ENCODE results near the gene RNF13. TPM values are rescaled to one million over a fixed set of nuclear protein-coding genes. Genes with fewer than 3 reads are reported as not detected.

Gene RNF13, protein sequence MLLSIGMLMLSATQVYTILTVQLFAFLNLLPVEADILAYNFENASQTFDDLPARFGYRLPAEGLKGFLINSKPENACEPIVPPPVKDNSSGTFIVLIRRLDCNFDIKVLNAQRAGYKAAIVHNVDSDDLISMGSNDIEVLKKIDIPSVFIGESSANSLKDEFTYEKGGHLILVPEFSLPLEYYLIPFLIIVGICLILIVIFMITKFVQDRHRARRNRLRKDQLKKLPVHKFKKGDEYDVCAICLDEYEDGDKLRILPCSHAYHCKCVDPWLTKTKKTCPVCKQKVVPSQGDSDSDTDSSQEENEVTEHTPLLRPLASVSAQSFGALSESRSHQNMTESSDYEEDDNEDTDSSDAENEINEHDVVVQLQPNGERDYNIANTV
- total RNA-seq (2014; rRNA removed) = 24.2 and 25.4 TPM in 2 replicates
- polyA plus RNA-seq (2012) = 11.2 TPM

- DNase-seq (ENCODE audit: low read depth) = peak; percentile 93
These were observed at the start of gene RNF13 for GRCh38 chr3:149812606-149813366. RNF13 (plus strand) TSS chr3:149813215; CDS start chr3:149846027, 32,812 bp downstream.

DNA sequence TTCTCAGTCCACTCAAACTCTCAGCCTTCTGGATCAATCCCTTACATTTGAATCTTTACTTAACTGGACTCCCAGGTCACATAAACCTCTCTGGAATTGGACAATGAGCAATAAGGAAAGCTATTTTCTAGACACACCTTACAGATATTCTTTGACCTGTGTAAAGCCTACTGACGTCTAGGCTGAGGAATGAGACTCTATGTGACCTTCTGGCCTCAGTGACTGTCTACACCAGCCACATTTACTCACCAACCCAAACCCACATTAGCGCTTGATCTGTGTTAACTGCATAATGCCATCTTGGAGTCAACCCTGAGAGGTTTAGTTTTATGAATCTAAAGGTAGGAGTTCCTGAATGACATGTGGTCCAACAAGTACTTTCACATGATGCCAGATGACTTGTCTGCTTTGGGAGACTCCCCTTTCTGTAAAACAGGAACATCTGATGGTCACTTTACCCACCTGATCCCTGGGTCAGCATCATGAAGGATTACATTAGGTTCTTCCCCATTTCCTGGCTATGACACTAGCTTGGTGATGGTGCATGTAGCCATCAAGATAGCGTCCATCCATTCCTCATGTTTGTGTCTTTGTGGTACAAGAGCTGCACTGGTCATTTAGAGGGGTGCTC is 49.3 kb upstream of the RNF13 start:
- no peak for DNase-seq (ENCODE audit: low read depth)

DNA sequence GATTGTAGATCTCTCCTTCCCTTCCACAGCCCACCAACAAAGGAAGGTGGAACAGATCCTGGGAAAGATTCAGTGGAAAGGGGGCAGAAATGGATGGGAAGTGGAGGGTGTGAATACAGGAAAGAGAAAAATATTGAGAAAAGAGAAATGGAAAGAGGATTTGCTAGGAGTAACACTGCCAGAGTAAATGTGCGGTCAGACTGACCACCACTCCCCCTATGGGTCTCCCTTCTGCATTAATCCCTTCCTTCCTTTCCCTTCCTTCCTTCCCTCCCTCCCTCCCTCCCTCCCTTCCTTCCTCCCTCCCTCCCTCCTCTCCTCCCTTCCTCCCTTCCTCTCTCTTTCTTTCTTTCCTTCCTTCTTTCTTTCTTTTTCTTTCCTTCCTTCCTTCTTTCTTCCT is 48.7 kb upstream of the RNF13 start:
- no peak for DNase-seq (ENCODE audit: low read depth)

DNA sequence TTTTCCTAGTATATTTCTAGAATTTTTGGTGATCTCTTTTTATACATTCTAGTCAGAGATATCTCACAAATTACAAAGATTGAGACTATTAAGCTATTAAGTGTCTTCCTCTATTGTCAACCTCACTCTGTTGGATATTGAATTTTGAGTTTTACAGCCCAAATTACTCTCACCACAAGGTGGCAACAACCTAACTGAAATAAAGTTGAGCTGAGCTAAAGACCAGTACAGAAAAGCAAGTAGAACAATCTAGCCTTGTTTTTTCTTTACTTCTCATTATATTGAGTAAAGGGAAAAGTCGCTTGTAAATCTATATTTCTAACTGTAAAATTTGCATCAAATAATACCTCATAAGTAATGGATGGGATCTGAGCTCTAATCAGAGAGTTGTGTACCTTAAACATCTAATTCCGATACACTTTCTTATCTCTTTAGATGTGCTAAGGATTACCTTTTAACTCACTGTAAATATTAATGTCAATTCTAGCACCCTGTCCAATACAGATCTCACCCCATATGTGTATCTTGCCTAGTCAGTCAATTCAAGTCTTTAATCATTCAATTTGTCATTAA is 47.2 kb upstream of the RNF13 start:
- peak; percentile 44 for DNase-seq (ENCODE audit: low read depth)

GRCh38 chr3:149767720-149768119 is 45.3 kb upstream of the RNF13 start:
- no peak for DNase-seq (ENCODE audit: low read depth)

DNA sequence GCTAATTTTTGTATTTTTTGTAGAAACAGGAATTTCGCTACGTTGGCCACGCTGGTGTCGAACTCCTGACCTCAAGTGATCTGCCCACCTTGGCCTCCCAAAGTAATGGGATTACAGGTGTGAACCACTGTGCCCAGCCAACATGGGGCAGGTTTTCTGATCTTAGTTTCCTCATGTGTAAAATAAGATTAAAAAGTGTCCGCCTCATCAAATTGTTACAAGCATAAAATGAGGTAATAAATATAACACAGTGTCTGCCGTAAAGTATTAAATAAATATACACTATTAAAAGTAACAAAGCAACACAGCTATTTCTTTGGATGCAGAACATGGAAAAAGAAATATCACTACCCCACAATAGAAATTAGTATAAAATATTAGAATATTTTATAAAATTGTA is 44.3 kb upstream of the RNF13 start:
- DNase-seq (ENCODE audit: low read depth) = no peak

DNA sequence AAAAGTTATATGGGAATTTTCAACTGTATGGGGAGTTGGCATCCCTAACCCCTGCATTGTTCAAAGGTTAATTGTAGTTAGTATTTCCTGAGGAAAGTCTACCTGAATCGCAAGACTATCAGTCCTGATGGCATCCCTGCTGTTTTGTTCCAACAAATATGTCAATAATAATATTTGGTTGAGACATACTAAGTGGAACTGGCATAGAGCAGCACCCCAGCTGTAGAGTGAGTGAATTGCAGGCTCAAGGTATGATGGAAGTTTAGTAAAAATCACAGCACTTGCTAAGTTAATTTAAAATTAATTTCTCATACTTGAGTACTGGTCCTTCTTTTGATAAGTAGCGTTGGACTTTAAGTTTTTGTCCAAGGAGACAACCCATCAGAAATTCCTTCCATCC is 42.8 kb upstream of the RNF13 start:
- no peak for DNase-seq (ENCODE audit: low read depth)

DNA sequence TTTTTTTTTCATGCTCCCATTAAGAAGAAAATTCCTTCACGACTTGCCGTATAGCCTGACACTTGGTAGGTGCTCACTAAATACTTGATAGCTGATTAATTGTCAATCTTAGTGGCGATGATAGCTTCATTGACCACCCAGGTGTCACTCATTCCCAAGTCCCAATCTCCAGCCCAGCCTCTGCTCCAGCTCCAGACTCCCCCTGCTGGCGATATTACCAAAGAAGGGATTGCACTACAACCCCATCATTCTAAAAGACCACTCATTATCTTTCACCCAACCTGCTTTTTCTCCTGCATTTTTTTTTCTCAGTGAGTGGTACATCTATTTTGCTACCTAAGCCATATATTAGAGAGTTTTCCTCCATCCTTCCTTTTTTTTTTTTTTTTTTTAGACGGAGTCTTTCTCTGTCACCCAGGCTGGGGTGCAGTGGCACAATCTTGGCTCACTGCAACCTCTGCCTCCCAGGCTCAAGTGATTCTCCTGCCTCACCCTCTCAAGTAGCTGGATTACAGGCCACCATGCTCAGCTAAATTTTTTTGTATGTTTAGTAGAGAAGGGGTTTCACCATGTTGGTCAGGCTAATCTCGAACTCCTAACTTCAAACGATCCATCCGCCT is 41.3 kb upstream of the RNF13 start:
- DNase-seq (ENCODE audit: low read depth) = peak; percentile 12

DNA sequence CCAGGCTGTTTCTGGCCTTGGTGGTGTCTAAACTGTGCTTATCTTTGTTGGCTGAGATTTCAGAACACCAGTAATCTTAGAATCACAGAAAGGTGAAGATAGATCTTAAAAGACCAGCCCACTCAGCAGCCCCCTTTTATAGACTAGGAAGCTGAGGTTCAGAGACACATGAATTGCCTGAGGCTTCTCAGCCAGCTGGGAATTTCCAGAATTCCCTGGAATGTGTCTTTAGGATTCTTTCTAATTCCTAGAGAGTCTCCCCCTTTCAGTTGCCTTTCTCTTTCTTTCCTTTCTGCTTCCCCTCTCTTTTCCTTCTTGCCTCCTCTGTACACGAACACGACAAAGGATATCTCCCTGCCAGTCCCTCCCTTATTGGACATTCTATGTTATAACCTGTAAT is 40.2 kb upstream of the RNF13 start:
- DNase-seq (ENCODE audit: low read depth) = no peak

GRCh38 chr3:149776170-149776569 is 36.8 kb upstream of the RNF13 start:
- DNase-seq (ENCODE audit: low read depth) = no peak

GRCh38 chr3:149777414-149778214 is 35.4 kb upstream of the RNF13 start:
- no peak for DNase-seq (ENCODE audit: low read depth)

GRCh38 chr3:149781211-149781610 is 31.8 kb upstream of the RNF13 start:
- no peak for DNase-seq (ENCODE audit: low read depth)

GRCh38 chr3:149781741-149782140 is 31.3 kb upstream of the RNF13 start:
- DNase-seq (ENCODE audit: low read depth) = no peak

GRCh38 chr3:149783576-149783975 is 29.4 kb upstream of the RNF13 start:
- peak; percentile 66 for DNase-seq (ENCODE audit: low read depth)

DNA sequence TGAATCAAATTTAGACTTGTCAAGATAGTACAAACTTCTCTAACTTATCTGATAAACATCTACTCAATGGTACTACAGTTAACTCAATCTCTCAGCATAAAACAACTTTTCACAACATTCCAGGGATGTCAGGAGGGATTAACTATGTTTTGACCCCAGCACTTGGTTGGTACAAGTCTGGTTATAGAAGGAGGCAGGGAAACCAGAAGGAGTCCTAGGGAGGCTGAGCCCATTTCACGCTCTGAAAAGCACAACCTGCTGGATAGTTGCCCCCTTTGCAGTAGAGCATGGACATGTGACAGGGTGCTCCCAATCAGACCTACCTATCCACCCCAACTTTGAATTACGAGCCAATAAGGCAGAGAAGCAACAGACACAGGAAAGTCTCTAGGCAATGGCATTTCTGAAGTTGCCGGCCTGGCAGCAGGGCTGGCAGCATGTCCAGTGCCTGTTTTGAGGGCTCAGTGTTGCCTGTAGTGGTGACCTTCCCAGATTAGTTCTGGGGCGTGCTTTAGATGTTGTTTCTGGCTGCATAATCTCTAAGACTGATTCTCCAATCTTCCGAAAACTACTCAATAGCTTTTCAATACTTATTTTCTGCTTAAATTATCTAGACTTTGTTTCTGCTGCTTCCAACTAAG is 28.8 kb upstream of the RNF13 start:
- peak; percentile 59 for DNase-seq (ENCODE audit: low read depth)

DNA sequence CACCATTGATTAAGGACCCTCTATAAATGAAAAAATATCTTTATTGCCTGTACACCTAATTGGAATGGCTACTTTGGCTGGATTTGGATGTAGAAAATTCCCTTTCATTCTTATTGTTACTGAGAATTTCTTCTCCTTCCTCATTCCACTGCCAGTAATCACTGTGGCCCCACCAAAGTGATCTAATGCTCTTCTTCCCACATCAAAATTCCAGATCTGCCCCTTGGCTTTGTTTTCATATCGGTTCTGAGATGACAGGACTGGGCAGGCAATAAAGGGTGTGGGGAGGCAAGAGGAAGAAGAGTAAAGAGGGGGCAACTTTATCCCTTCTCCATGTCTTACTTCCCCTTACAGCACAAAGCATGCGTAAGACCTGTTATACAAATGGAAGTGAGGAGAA is 22.7 kb upstream of the RNF13 start:
- peak; percentile 34 for DNase-seq (ENCODE audit: low read depth)

- DNase-seq (ENCODE audit: low read depth) = no peak
These were observed 22.3 kb upstream of the RNF13 start for GRCh38 chr3:149790698-149791097.

- DNase-seq (ENCODE audit: low read depth) = peak; percentile 33
These were observed 20.4 kb upstream of the RNF13 start, which contains the start of gene ANKUB1 for GRCh38 chr3:149792452-149793270. ANKUB1 (minus strand) TSS chr3:149792554; CDS start chr3:149792366, 188 bp downstream.

DNA sequence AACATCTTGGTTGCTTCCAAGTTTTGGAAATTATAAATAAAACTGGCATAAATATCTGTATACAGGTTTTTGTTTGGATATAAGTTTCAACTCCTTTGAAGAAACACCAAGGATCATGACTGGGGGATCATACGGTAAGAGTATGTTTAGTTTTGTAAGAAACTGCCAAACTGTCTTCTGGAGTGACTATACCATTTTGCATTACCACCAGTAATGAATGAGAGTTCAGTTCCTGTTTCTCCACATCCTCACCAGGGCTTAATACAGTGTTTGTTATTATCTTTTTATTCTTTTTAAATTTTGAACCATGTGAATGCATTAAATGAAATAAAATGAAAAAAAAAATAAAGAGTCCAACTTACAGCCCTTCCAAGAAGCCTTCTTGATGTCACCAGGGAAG is 17.0 kb upstream of the RNF13 start:
- DNase-seq (ENCODE audit: low read depth) = no peak

All from LHCN-M2 (cell line).